Measurements from ENCODE around the gene ETFB. TPM values are rescaled to one million over a fixed set of nuclear protein-coding genes. Genes with fewer than 3 reads are reported as not detected.

The ETFB gene
- total RNA-seq, 2 donors from 2014 or later = 141 to 217 TPM

DNA sequence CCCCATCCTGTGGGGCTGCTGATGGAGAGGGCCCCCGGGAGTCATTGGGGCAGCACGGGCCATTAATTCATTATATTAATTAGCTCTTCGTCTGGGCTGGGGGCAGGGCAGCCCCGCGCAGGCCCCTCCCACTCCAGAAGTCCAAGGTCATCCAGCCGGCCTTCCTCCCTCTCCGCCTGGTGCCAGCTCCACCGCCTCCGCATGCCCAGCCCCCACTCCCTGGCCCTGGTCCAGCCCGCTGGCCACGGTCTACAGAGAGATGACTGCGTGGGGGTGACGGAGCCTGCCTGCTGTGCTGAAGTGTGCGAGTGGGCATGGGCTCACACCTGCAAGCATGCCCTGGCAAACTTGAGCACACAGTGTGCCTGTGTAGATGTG is 45.9 kb downstream of the ETFB start:
- no peaks in the 10 kb centered on the region for H3K36me3 ChIP-seq
- H3K4me1 ChIP-seq = no peaks in the 10 kb centered on the region
- intact Hi-C loops (cut with DNase I) = no loop called here
- H3K9me3 ChIP-seq = no peaks in the 10 kb centered on the region
- H3K27me3 ChIP-seq = no peaks in the 10 kb centered on the region
- no peak for DNase-seq
- no peak overlapping the region for H3K4me3 ChIP-seq
- H3K9ac ChIP-seq (ENCODE audit: low read depth in 2 of 2, low read length in 2 of 2) = no peak overlapping the region
- TF ChIP-seq, protein P1, sequence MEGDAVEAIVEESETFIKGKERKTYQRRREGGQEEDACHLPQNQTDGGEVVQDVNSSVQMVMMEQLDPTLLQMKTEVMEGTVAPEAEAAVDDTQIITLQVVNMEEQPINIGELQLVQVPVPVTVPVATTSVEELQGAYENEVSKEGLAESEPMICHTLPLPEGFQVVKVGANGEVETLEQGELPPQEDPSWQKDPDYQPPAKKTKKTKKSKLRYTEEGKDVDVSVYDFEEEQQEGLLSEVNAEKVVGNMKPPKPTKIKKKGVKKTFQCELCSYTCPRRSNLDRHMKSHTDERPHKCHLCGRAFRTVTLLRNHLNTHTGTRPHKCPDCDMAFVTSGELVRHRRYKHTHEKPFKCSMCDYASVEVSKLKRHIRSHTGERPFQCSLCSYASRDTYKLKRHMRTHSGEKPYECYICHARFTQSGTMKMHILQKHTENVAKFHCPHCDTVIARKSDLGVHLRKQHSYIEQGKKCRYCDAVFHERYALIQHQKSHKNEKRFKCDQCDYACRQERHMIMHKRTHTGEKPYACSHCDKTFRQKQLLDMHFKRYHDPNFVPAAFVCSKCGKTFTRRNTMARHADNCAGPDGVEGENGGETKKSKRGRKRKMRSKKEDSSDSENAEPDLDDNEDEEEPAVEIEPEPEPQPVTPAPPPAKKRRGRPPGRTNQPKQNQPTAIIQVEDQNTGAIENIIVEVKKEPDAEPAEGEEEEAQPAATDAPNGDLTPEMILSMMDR (IDR thresholded peaks at IDR 0.05) = no peak
- H3K27ac ChIP-seq = no peak overlapping the region

DNA sequence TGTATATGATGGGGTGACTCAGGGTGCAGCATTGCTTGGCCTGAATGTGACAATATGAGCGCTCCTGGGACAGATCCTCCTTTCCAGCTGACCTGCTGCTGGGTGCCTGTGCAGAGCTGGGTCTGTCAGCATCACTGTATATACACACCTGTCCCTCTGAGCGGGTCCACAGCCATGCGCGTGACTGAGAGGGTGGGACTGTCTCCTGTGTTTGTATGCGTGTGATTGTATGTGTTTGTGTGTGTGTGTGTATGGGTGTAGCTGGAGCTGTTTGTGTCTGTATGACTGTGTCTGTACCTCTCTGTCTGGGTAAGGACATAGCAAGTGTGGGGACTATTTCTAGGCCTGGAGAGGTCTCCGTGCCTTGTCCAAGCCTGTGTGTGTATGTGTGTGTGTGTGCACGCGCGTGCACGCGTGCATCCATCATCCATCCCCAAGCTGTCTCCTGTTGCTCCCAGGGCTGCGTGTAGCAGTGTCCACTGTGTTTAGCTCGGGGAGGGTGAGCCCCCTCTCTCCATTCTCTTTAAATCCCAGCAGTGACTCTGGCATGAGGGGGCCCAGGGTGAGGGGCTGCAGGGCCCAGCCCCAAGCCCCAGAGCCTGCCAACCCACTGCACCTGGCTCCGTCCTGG is 46.4 kb downstream of the ETFB start:
- no peak for DNase-seq
- TF ChIP-seq, protein P1 (IDR thresholded peaks at IDR 0.05) = no peak
- H3K9ac ChIP-seq (ENCODE audit: low read depth in 2 of 2, low read length in 2 of 2) = no peak overlapping the region
- no peak overlapping the region for H3K27ac ChIP-seq
- no peaks in the 10 kb centered on the region for H3K36me3 ChIP-seq
- H3K27me3 ChIP-seq = no peaks in the 10 kb centered on the region
- intact Hi-C loops (cut with DNase I) = no loop called here
- H3K9me3 ChIP-seq = no peaks in the 10 kb centered on the region
- no peaks in the 10 kb centered on the region for H3K4me1 ChIP-seq
- H3K4me3 ChIP-seq = no peak overlapping the region

DNA sequence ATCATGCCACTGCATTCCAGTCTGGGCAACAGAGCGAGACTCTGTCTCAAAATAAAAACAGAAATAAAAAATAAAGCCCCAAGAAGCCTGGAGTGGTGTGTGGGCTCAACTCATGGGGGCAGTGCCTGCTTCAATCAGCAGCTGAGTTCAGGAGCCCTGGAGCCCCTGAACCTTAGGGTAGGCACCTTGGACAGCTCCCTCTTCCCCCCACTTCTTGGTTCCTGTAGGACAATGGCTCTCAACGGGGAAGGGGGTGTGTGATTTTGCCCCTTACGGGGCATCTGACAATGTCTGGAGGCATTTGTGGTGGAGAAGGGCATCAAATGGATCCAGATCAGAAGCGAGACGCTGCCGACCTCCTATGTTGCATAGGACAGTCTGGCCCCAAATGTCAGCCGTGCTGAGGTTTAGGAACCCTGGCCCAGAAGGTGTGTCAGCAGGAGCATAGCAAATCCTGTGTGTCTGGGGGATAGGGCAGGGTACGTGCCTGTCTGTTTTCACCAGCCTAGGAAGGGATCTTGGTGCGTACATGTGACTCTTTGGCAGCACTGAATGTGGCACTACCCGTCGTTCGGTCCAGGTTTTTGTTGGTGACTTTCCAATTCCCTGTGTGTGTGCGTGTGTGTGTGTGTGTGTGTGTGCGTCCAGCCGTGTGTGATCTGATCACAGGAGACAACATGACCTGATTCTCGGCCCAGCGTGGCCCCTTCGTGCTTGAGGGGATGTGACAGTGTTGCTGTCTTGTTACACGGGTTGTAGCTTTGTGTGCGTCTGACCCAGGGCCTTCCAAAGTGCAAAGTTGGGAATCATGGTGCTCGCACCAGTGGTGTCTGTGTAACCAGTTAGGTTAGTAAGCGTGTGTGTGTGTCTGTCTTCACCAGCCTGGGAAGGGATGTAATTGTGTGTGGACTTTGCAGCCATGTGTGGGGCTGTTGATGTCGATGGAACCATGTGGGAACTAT is 47.2 kb downstream of the ETFB start:
- H3K4me1 ChIP-seq = no peaks in the 10 kb centered on the region
- H3K27ac ChIP-seq = no peak overlapping the region
- DNase-seq = no peak
- no peak overlapping the region for H3K9ac ChIP-seq (ENCODE audit: low read depth in 2 of 2, low read length in 2 of 2)
- no peaks in the 10 kb centered on the region for H3K9me3 ChIP-seq
- TF ChIP-seq, protein P1 (IDR thresholded peaks at IDR 0.05) = no peak
- no peaks in the 10 kb centered on the region for H3K36me3 ChIP-seq
- no peaks in the 10 kb centered on the region for H3K27me3 ChIP-seq
- intact Hi-C loops (cut with DNase I) = no loop called here
- H3K4me3 ChIP-seq = no peak overlapping the region

DNA sequence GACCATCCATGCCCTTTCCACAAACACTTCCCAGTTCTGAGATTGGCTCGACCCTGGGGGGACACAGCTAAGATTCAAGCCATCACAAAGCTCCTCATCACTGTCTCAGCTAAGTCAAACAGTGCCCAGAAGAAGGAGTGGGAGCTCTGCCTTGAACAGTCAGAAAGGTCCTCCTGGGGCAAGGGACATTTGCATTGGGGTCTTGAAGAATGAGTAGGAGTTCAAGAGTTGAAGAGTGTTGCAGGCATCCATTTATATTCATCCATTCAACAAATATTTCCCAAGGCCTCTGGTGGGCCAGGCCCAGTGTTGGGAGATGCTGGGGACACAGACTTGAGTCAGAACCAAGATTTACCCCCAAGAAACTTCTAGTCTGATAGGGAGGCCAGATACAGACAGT is 48.2 kb downstream of the ETFB start:
- DNase-seq = no peak
- H3K9ac ChIP-seq (ENCODE audit: low read depth in 2 of 2, low read length in 2 of 2) = no peak overlapping the region
- no peak overlapping the region for H3K27ac ChIP-seq
- H3K4me1 ChIP-seq = no peaks in the 10 kb centered on the region
- no peak overlapping the region for H3K4me3 ChIP-seq
- intact Hi-C loops (cut with DNase I) = no loop called here
- H3K9me3 ChIP-seq = no peaks in the 10 kb centered on the region
- no peaks in the 10 kb centered on the region for H3K36me3 ChIP-seq
- TF ChIP-seq, protein P1 (IDR thresholded peaks at IDR 0.05) = no peak
- no peaks in the 10 kb centered on the region for H3K27me3 ChIP-seq

DNA sequence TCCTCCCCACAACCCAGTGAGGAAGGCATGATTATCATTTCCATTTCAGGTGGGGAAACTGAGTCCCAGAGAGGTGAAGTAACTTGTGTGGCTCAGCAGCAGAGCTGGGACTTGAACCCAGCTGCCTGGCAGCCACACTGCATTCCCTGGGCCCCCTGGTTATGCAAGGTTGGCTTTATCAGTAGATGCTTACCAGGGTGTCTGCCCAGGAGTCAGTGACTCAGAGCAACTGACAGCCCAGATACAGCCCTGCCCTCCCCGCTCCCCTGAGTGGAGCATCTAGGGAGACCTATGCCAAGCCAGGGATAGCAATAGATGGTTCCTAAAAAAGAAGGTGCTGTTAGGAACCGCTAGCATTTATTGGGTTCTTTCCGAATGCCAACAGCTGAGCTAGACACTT is 48.8 kb downstream of the ETFB start:
- no peaks in the 10 kb centered on the region for H3K9me3 ChIP-seq
- H3K27ac ChIP-seq = no peak overlapping the region
- no peak overlapping the region for H3K4me3 ChIP-seq
- DNase-seq = no peak
- TF ChIP-seq, protein P1 (IDR thresholded peaks at IDR 0.05) = no peak
- no peaks in the 10 kb centered on the region for H3K36me3 ChIP-seq
- no peaks in the 10 kb centered on the region for H3K27me3 ChIP-seq
- no peaks in the 10 kb centered on the region for H3K4me1 ChIP-seq
- H3K9ac ChIP-seq (ENCODE audit: low read depth in 2 of 2, low read length in 2 of 2) = no peak overlapping the region
- intact Hi-C loops (cut with DNase I) = no loop called here
